Camera-type eye (tissue), 1 donor: ENCODE data around the gene DAPK1. TPM values are rescaled to one million over a fixed set of nuclear protein-coding genes. Genes with fewer than 3 reads are reported as not detected.

ENCODE experiments used
- total RNA-seq: library from RNA; depleted of rRNA; stranded (reverse); fragments of >200 nt; gene quantifications from one replicate; pipeline ENCODE4 v1.2.3, GENCODE V29; 2014

DAPK1 gene
- 106 TPM for total RNA-seq

GRCh38 chr9:87497604-87498045 is at the start of gene DAPK1:
TSS of gene DAPK1 (plus strand) at chr9:87497867. CDS start at chr9:87499078, 1,211 bp downstream.

GRCh38 chr9:87725900-87726709 is 228.4 kb downstream of the DAPK1 start, which contains the start of gene CTSL:
TSS of gene CTSL (plus strand) at chr9:87726119. CDS start at chr9:87727604, 1,485 bp downstream.

Other genes starting within 250 kb of the DAPK1 start
- 79.5 TPM for gene CTSL, start 228.3 kb downstream of the DAPK1 start, total RNA-seq